ENCODE results near the gene ATAD1. TPM values are rescaled to one million over a fixed set of nuclear protein-coding genes. Genes with fewer than 3 reads are reported as not detected.

ATAD1 gene
- polyA plus RNA-seq, 3 donors = 6.3 to 13.2 (median 10.2) TPM

- H3K9me3 ChIP-seq (replicated peaks in 1 of 2; ENCODE audit: control insufficient read depth in 1 of 2, insufficient read depth in 1 of 2, low read length in 2 of 2) = no peaks in the 10 kb centered on the region
- intact Hi-C loops (cut with micrococcal nuclease) = no loop called here
- H3K4me2 ChIP-seq (replicated peaks; ENCODE audit: extremely low read depth, low read length, poor library complexity, severe bottlenecking) = no peak overlapping the region
- H3K36me3 ChIP-seq (replicated peaks in 1 of 2; ENCODE audit: control insufficient read depth in 1 of 2, insufficient read depth in 2 of 2, low read length in 2 of 2) = peaks cover 49 to 85% of the 10 kb centered on the region in 2 donors
- H3K27ac ChIP-seq (ENCODE audit: low read depth in 1 of 2, low read length in 2 of 2) = no peak overlapping the region
- H3K4me1 Mint-ChIP-seq = no peaks in the 10 kb centered on the region
- no peaks in the 10 kb centered on the region for H4K20me1 ChIP-seq (ENCODE audit: insufficient read depth, low read length)
- H3K79me2 ChIP-seq (ENCODE audit: insufficient read depth, low read length) = no peaks in the 10 kb centered on the region
- H3K4me1 ChIP-seq (ENCODE audit: control insufficient read depth in 1 of 2, insufficient read depth in 2 of 2, low read length in 2 of 2) = no peaks in the 10 kb centered on the region
- TF ChIP-seq, protein P1, sequence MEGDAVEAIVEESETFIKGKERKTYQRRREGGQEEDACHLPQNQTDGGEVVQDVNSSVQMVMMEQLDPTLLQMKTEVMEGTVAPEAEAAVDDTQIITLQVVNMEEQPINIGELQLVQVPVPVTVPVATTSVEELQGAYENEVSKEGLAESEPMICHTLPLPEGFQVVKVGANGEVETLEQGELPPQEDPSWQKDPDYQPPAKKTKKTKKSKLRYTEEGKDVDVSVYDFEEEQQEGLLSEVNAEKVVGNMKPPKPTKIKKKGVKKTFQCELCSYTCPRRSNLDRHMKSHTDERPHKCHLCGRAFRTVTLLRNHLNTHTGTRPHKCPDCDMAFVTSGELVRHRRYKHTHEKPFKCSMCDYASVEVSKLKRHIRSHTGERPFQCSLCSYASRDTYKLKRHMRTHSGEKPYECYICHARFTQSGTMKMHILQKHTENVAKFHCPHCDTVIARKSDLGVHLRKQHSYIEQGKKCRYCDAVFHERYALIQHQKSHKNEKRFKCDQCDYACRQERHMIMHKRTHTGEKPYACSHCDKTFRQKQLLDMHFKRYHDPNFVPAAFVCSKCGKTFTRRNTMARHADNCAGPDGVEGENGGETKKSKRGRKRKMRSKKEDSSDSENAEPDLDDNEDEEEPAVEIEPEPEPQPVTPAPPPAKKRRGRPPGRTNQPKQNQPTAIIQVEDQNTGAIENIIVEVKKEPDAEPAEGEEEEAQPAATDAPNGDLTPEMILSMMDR (IDR thresholded peaks at IDR 0.05) = no peak
- H3K4me3 ChIP-seq (replicated peaks in 1 of 3; ENCODE audit: low read depth in 2 of 3, low read length in 3 of 3) = no peak overlapping the region
- no peaks in the 10 kb centered on the region for H3K9me3 Mint-ChIP-seq
- H3K4me3 Mint-ChIP-seq = no peak overlapping the region
- DNase-seq = no peak
- H3K27me3 ChIP-seq (ENCODE audit: control insufficient read depth in 2 of 2, insufficient read depth in 2 of 2, low read length in 2 of 2) = no peaks in the 10 kb centered on the region
- no peak overlapping the region for H2AFZ ChIP-seq (ENCODE audit: insufficient read depth, low read depth, low read length, poor library complexity, severe bottlenecking)
- H3K27ac Mint-ChIP-seq = no peak overlapping the region
- peaks cover 50 to 64% of the 10 kb centered on the region in 2 donors for H3K36me3 Mint-ChIP-seq
- H3K9ac ChIP-seq (ENCODE audit: insufficient read depth, low read length, poor library complexity, severe bottlenecking) = no peak overlapping the region
- no peaks in the 10 kb centered on the region for H3K27me3 Mint-ChIP-seq (ENCODE audit: low read depth in 3 of 3)
- WGBS (ENCODE audit: insufficient coverage) = 93% methylated on average over 4 of the region's 7 CpGs
Measured at GRCh38 chr10:87786421-87786820, 31.6 kb downstream of the ATAD1 start.

GRCh38 chr10:87782721-87783120 is 35.3 kb downstream of the ATAD1 start:
- H3K36me3 Mint-ChIP-seq = peaks cover 45 to 57% of the 10 kb centered on the region in 2 donors

More at GRCh38 chr10:87782721-87783120, 35.3 kb downstream of the ATAD1 start:
- no peak for DNase-seq
- Mint-ChIP-seq H3K4me3 (no peak overlapping the region), H3K27ac (no peak overlapping the region), H3K27me3 (ENCODE audit: low read depth in 3 of 3) (no peaks in the 10 kb centered on the region), H3K4me1 (no peaks in the 10 kb centered on the region), H3K9me3 (no peaks in the 10 kb centered on the region)
- no peaks in the 10 kb centered on the region for H3K79me2 ChIP-seq (ENCODE audit: insufficient read depth, low read length)
- no peaks in the 10 kb centered on the region for H3K27me3 ChIP-seq (ENCODE audit: control insufficient read depth in 2 of 2, insufficient read depth in 2 of 2, low read length in 2 of 2)
- H3K4me1 ChIP-seq (ENCODE audit: control insufficient read depth in 1 of 2, insufficient read depth in 2 of 2, low read length in 2 of 2) = no peaks in the 10 kb centered on the region
- no peak overlapping the region for H3K4me3 ChIP-seq (replicated peaks in 1 of 3; ENCODE audit: low read depth in 2 of 3, low read length in 3 of 3)
- no peak overlapping the region for H3K27ac ChIP-seq (ENCODE audit: low read depth in 1 of 2, low read length in 2 of 2)
- intact Hi-C loops (cut with micrococcal nuclease) = no loop called here
- 95% methylated on average over 3 of the region's 6 CpGs for WGBS (ENCODE audit: insufficient coverage)
- H3K9ac ChIP-seq (ENCODE audit: insufficient read depth, low read length, poor library complexity, severe bottlenecking) = no peak overlapping the region
- peaks cover 38 to 76% of the 10 kb centered on the region in 2 donors for H3K36me3 ChIP-seq (replicated peaks in 1 of 2; ENCODE audit: control insufficient read depth in 1 of 2, insufficient read depth in 2 of 2, low read length in 2 of 2)
- H2AFZ ChIP-seq (ENCODE audit: insufficient read depth, low read depth, low read length, poor library complexity, severe bottlenecking) = no peak overlapping the region
- H3K4me2 ChIP-seq (replicated peaks; ENCODE audit: extremely low read depth, low read length, poor library complexity, severe bottlenecking) = no peak overlapping the region
- no peaks in the 10 kb centered on the region for H3K9me3 ChIP-seq (replicated peaks in 1 of 2; ENCODE audit: control insufficient read depth in 1 of 2, insufficient read depth in 1 of 2, low read length in 2 of 2)
- TF ChIP-seq, protein P1 (IDR thresholded peaks at IDR 0.05) = no peak
- no peaks in the 10 kb centered on the region for H4K20me1 ChIP-seq (ENCODE audit: insufficient read depth, low read length)

Measured in CD14-positive monocyte (primary cell).